ENCODE measurements around the gene SIK2. TPM values are rescaled to one million over a fixed set of nuclear protein-coding genes. Genes with fewer than 3 reads are reported as not detected.

SIK2 gene
- 10 to 100 TPM; 15.9 to 45.8 (median 27.7) TPM for total RNA-seq
- polyA plus RNA-seq, result 10 to 100 TPM in 1 of 2 donors, 1 to 10 TPM in 1; 4.1 to 23.1 TPM
- long read RNA-seq, donor 1, partial matches to known transcripts, result 1 of 8 reads
- long read RNA-seq, donor 1, other reads (novel, unspliced or antisense), result 7 of 8 reads
- long read RNA-seq, donor 2, full-length matches to known transcripts, result 9 of 45 reads
- long read RNA-seq, donor 2, partial matches to known transcripts, result 29 of 45 reads
- long read RNA-seq, donor 2, other reads (novel, unspliced or antisense), result 7 of 45 reads
- long read RNA-seq, donor 3, partial matches to known transcripts, result 2 of 9 reads
- long read RNA-seq, donor 3, other reads (novel, unspliced or antisense), result 7 of 9 reads

DNA sequence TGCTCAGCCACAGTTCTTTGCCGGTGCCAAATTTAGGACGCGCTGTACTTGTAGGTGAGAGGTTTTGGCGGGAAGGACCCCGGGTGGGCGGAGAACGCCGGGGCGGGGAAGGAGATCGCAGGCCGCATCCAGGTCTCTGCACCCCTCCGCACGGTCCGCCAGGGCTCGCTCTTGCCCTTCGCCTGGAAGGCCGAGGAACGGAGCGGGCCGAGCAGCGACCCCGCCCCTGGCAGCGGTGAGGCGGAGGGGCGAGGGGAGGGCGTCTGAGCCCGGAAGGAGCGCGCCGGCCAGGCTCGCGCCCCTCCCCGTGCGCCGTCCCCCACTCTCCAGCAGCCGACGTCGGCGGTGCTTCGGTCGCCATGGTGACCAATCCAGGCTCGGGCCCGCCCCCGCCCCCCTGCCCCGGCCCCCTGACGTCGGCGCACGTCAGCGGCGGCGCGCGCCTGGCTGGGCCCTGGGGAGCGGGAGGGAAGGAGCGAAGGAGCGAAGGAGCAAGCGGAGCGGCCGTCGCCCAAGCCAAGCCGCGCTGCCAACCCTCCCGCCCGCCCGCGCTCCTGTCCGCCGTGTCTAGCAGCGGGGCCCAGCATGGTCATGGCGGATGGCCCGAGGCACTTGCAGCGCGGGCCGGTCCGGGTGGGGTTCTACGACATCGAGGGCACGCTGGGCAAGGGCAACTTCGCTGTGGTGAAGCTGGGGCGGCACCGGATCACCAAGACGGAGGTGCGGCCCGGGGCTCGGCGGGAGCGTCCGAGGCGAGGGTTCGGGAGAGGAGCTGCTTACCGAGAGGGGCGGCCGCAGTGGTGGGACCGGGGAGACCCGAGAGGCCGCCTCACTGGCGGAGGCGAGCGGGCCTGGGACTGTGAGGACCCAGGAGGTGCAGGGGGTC lies at the start of gene SIK2:
Gene SIK2, plus strand, starts transcription at position 471 of the 886 bp plus-strand sequence. Its CDS starts 115 bp downstream, at position 586.
- intact Hi-C loops (cut with DNase I), result loop anchor here (1.0 to 10.0 kb wide), 13 partner anchors 35 to 240 kb away; partner anchors contain the start of gene PPP2R1B (in 3 of the 10)
- WGBS, 4 donors, result 0 to 1% (median 0%) methylated on average over 50 to 100 of the region's 100 CpGs
- Histone ChIP-seq H3K4me1 (peaks cover 3 to 45% (median 25%) of the 10 kb centered on the region in 12 donors), H3K4me3 (peak within 1 kb of the TSS; percentile 69 to 96 (median 87)), H3K36me3 (no peaks in the 10 kb centered on the region), H3K9me3 (no peaks in the 10 kb centered on the region), H3K27ac (peak within 1 kb of the TSS; percentile 91 to 99 (median 96)), H3K27me3 (no peaks in the 10 kb centered on the region)
- ATAC-seq (peak; percentile 95 to 98 (median 96)), DNase-seq (peak; percentile 96 to 97 (median 97))
- TF ChIP-seq, protein P1, sequence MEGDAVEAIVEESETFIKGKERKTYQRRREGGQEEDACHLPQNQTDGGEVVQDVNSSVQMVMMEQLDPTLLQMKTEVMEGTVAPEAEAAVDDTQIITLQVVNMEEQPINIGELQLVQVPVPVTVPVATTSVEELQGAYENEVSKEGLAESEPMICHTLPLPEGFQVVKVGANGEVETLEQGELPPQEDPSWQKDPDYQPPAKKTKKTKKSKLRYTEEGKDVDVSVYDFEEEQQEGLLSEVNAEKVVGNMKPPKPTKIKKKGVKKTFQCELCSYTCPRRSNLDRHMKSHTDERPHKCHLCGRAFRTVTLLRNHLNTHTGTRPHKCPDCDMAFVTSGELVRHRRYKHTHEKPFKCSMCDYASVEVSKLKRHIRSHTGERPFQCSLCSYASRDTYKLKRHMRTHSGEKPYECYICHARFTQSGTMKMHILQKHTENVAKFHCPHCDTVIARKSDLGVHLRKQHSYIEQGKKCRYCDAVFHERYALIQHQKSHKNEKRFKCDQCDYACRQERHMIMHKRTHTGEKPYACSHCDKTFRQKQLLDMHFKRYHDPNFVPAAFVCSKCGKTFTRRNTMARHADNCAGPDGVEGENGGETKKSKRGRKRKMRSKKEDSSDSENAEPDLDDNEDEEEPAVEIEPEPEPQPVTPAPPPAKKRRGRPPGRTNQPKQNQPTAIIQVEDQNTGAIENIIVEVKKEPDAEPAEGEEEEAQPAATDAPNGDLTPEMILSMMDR (IDR thresholded peaks at IDR 0.05), result peak; percentile 77 to 98 (median 96)
- peak in 1 of 2 donors; percentile 51 for TF ChIP-seq POLR2A (IDR thresholded peaks at IDR 0.05)

DNA sequence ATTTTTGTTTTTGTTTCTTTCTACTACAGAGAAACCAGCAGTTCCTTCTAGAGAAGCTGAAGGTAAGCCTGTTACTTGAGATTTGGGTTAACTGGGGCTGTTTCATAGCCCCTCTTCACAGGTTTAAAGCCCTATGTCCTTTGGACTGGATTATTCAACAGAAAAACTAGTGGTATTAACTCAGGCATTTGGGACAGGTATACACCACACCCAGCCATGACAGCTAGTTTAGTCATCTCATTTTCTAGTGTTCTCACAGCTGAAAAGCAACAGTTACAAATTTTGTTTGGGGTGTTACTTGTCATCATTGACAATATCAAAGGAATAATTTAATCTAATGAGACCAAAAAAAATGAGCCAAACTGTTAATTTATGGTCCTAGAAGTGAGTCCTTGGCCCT lies 47.7 kb upstream of the SIK2 start:
- DNase-seq (no peak), ATAC-seq (no peak)
- H3K27me3 ChIP-seq, result no peaks in the 10 kb centered on the region
- H3K4me3 ChIP-seq, result no peak overlapping the region
- H3K36me3 ChIP-seq, result peaks cover 0 to 22% (median 0%) of the 10 kb centered on the region in 9 donors
- no peak overlapping the region for H3K27ac ChIP-seq
- intact Hi-C loops (cut with DNase I), result no loop called here
- TF ChIP-seq POLR2A (IDR thresholded peaks at IDR 0.05), result no peak
- TF ChIP-seq, protein P1 (IDR thresholded peaks at IDR 0.05), result no peak
- H3K9me3 ChIP-seq, result no peaks in the 10 kb centered on the region
- peaks cover 0 to under 1% (median 0%) of the 10 kb centered on the region in 12 donors for H3K4me1 ChIP-seq

DNA sequence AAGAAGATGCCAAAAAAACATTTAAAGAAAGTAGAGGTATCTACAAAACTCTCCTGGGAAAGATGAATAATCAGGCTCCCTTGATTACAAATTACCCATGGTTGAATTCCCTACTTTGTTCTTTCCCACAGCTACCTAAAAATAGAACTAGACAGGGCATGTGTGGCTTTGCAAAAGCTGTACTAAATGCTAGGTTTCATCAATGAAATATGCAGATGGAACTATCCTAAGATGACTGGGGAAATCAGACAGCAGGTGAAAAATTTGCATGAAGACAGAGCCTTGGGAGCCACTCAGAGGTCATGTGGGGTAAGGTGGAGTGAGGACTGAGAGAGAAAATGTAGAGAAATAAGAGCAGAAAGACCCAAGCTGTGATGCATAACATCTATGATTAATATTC lies 47.0 kb upstream of the SIK2 start:
- TF ChIP-seq, protein P1 (IDR thresholded peaks at IDR 0.05), result no peak
- no peak for TF ChIP-seq POLR2A (IDR thresholded peaks at IDR 0.05)
- Histone ChIP-seq H3K27me3 (no peaks in the 10 kb centered on the region), H3K9me3 (no peaks in the 10 kb centered on the region), H3K4me1 (peaks cover 0 to 3% (median 0%) of the 10 kb centered on the region in 12 donors), H3K36me3 (peaks cover 0 to 22% (median 0%) of the 10 kb centered on the region in 9 donors), H3K4me3 (no peak overlapping the region), H3K27ac (no peak overlapping the region)
- no peak for DNase-seq
- no peak for ATAC-seq
- intact Hi-C loops (cut with DNase I), result no loop called here
